Activated B cell treated with CpG ODN at 0.5 μM for 24 hours (primary cell): ENCODE data around the gene ITGA1. TPM values are rescaled to one million over a fixed set of nuclear protein-coding genes. Genes with fewer than 3 reads are reported as not detected.

ENCODE experiments used
- ATAC-seq: fragments of 200-7000 bp; cut with Tn5 transposase; one replicate; pipeline ENCODE4 v1.10.0; 2021; ENCODE audit warnings: low read depth, mild to moderate bottlenecking, moderate library complexity
- CTCF ChIA-PET: fragments of 350-600 bp; sonication (Branson Sonifier 250); formaldehyde crosslinking; loops from one replicate; lab custom pipeline; 2021; ENCODE audit warnings: antibody characterized with exemption; lab: Charles Lee
- POLR2A ChIA-PET: fragments of 350-600 bp; sonication (Branson Sonifier 250); formaldehyde crosslinking; loops from one replicate; lab custom pipeline; 2021; ENCODE audit warnings: antibody characterized with exemption; lab: Charles Lee
- DNase-seq: peaks from one replicate; pipeline ENCODE4 v3.0.0; 2022
- H3K27ac Mint-ChIP-seq: one replicate; pipeline ENCODE4 v1.8.0; 2020; ENCODE audit warnings: mixed read lengths
- H3K27me3 Mint-ChIP-seq: one replicate; pipeline ENCODE4 v1.8.0; 2021; ENCODE audit warnings: mixed read lengths
- H3K36me3 Mint-ChIP-seq: one replicate; pipeline ENCODE4 v1.8.0; 2021; ENCODE audit warnings: low read depth, mixed read lengths
- H3K4me1 Mint-ChIP-seq: one replicate; pipeline ENCODE4 v1.8.0; 2021; ENCODE audit warnings: mixed read lengths
- H3K4me3 Mint-ChIP-seq: one replicate; pipeline ENCODE4 v1.8.0; 2020; ENCODE audit warnings: mild to moderate bottlenecking, mixed read lengths
- H3K9me3 Mint-ChIP-seq: one replicate; pipeline ENCODE4 v1.8.0; 2020; ENCODE audit warnings: mixed read lengths
- intact Hi-C: fragments of 100-400 bp; cut with micrococcal nuclease; formaldehyde crosslinking; loops from one replicate; pipeline ENCODE4 v1.15.1; 2024
- total RNA-seq: library from RNA; stranded (reverse); gene quantifications from 2 replicates; pipeline ENCODE4 v1.2.3, GENCODE V29; 2022
- TF ChIP-seq, protein P1 (sequence below): fragments of 200-600 bp; IDR thresholded peaks from one replicate; pipeline ENCODE4 v1.8.0; 2022; ENCODE audit warnings: antibody characterized with exemption, mild to moderate bottlenecking

The ITGA1 gene
- total RNA-seq, 1 donor from 2014 or later = 34.0 TPM

DNA sequence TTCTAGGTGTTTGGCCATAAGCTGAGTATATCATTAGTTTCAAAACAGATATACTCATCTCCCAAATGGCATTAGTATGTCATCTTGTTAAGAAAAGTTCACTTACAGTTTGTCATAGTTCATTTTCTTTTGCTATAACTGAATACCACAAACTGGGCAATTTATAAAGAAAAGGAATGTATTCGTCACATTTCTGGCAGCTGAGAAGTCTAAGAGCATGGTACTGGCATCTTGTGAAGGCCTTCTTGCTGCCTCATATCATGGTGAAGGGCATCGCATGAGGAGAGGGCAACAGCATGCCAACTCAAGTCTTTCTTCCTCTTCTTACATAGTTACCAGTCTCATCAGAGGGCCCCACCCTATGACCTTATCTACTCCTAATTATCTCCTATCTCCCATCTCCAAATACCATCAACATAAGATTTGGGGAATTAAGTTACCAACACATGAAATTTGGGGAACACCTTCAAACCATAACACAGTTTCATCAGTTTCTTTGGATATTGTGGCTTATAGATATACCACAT lies 20.4 kb upstream of the ITGA1 start:
- Mint-ChIP-seq H3K4me1 (peaks cover 21% of the 10 kb centered on the region), H3K27me3 (no peaks in the 10 kb centered on the region), H3K9me3 (no peaks in the 10 kb centered on the region), H3K27ac (peak overlapping the region; percentile 19), H3K36me3 (no peaks in the 10 kb centered on the region), H3K4me3 (no peak overlapping the region)
- ChIA-PET CTCF (no interaction called here), POLR2A (interaction anchor here (0.6 to 1.1 kb wide), 4 partner anchors 20 to 32 kb away, joined by 3 to 5 read pairs (median 4); partner anchors contain the start of genes ITGA1 and PELO)
- TF ChIP-seq, protein P1, sequence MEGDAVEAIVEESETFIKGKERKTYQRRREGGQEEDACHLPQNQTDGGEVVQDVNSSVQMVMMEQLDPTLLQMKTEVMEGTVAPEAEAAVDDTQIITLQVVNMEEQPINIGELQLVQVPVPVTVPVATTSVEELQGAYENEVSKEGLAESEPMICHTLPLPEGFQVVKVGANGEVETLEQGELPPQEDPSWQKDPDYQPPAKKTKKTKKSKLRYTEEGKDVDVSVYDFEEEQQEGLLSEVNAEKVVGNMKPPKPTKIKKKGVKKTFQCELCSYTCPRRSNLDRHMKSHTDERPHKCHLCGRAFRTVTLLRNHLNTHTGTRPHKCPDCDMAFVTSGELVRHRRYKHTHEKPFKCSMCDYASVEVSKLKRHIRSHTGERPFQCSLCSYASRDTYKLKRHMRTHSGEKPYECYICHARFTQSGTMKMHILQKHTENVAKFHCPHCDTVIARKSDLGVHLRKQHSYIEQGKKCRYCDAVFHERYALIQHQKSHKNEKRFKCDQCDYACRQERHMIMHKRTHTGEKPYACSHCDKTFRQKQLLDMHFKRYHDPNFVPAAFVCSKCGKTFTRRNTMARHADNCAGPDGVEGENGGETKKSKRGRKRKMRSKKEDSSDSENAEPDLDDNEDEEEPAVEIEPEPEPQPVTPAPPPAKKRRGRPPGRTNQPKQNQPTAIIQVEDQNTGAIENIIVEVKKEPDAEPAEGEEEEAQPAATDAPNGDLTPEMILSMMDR = no peak
- ATAC-seq (peak; percentile 67), DNase-seq (no peak)
- intact Hi-C loops = no loop called here

DNA sequence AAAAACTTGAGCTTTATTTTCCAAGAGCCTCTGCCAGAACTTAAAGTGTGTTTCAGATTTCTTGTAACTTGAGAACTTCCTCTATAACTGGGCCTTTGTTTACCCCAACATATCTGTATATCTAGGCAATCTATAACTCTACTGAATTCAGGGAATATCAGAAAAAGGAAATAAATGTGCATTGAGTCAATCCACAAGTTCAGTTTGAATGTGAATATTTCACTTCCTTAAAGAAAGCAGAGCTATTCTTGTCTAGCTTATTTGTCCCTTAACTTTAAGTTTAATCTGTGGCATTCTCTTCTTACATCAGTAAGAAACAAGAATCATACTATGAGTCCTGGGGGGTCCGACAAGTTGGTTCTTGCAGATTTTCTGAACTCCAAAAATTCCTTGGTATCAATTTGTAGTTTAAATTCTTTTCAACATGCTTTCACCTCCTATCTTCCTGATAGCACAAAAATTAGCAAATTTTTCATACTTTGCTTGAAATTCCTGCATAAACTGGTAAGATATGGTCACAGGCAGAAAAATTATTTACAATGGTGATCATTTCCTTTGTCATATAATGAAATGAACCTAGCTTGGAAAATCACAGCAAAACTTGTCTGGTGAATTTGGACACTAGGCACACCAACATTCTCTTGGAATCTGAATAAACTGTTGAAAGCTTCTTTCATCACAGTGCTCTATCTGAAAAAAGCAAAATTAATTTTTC lies 19.8 kb upstream of the ITGA1 start:
- intact Hi-C loops = no loop called here
- TF ChIP-seq, protein P1 = no peak
- Mint-ChIP-seq H3K9me3 (no peaks in the 10 kb centered on the region), H3K4me3 (no peak overlapping the region), H3K27ac (peak overlapping the region; percentile 6), H3K4me1 (peaks cover 21% of the 10 kb centered on the region), H3K27me3 (peaks cover 3% of the 10 kb centered on the region), H3K36me3 (no peaks in the 10 kb centered on the region)
- ChIA-PET POLR2A (interaction anchor here (0.6 to 1.2 kb wide), 4 partner anchors 20 to 34 kb away, joined by 3 to 5 read pairs (median 4); partner anchors contain the start of genes ITGA1 and PELO), CTCF (no interaction called here)
- ATAC-seq (peak; percentile 57), DNase-seq (no peak)

DNA sequence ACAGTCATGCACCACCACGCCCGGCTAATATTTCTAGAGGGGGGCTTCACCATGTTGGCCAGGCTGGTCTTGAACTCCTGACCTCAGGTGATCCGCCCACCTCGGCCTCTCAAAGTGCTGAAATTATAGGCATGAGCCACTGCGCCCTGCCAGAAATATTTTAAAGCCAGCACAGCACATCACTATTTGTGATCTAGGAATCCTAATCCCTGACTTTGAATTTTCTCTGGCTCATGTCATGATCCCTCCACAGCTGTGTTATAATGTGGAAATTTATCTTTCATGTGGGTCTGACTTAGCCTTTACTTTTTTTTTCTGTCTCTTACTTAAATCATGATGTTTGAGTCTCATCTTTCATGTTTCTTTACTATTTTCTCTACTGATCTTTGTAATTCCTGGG lies 18.7 kb upstream of the ITGA1 start:
- ChIA-PET POLR2A (interaction anchor here (1.2 kb wide), 1 partner anchor 33 kb away, joined by 4 read pairs; no protein-coding TSS in a partner anchor), CTCF (no interaction called here)
- TF ChIP-seq, protein P1 = no peak
- ATAC-seq (no peak), DNase-seq (no peak)
- H3K27me3 Mint-ChIP-seq = peaks cover 3% of the 10 kb centered on the region
- H3K36me3 Mint-ChIP-seq = no peaks in the 10 kb centered on the region
- H3K27ac Mint-ChIP-seq = no peak overlapping the region
- no peak overlapping the region for H3K4me3 Mint-ChIP-seq
- intact Hi-C loops = no loop called here
- H3K9me3 Mint-ChIP-seq = no peaks in the 10 kb centered on the region
- peaks cover 17% of the 10 kb centered on the region for H3K4me1 Mint-ChIP-seq

DNA sequence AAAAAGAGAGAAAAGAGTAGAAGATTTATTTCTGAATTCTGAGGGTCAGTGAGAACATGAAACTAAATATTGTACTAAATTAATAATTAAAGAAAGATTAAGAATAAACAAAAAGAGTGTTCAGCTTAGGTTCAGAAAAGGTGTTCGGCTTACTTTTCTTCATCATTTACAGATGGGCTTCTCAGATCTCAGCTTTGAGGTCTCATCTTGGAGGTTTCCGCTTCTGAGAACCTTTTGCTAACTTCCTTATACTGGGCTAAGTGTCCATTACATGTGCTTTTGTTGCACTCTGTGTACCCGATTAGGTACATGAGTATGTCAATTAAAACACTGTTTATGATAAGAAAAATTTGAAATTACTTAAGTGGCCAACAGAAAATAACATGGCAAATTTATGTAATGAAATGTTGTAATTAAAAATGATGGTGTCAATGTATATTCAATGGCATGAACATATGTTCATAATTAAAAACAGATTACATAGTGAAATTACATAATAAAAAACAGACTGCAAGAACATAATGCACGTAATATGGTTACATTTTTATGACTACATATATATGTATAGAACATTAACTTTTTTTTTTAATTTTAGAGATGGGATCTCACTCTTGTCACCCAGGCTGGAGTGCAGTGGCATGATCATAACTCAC lies 17.3 kb upstream of the ITGA1 start:
- H3K27ac Mint-ChIP-seq = no peak overlapping the region
- TF ChIP-seq, protein P1 = no peak
- no peak for ATAC-seq
- H3K27me3 Mint-ChIP-seq = peaks cover 8% of the 10 kb centered on the region
- H3K4me3 Mint-ChIP-seq = no peak overlapping the region
- no peaks in the 10 kb centered on the region for H3K9me3 Mint-ChIP-seq
- ChIA-PET POLR2A (no interaction called here), CTCF (no interaction called here)
- H3K36me3 Mint-ChIP-seq = no peaks in the 10 kb centered on the region
- no peak for DNase-seq
- peaks cover 17% of the 10 kb centered on the region for H3K4me1 Mint-ChIP-seq
- intact Hi-C loops = no loop called here
